ENCODE data around the gene ACAP2. TPM values are rescaled to one million over a fixed set of nuclear protein-coding genes. Genes with fewer than 3 reads are reported as not detected.
"Not testable (repeated sequence)": the region's sequence is repeated elsewhere in the genome, so short reads cannot be mapped to it uniquely, and the experiment has no call there.

Gene ACAP2
- total and polyA plus RNA-seq, 10 donors, result 11.2 to 127 (median 97.9) TPM

- Histone ChIP-seq H3K4me3 (no peak overlapping the region), H3K27me3 (replicated peaks in 1 of 7) (no peaks in the 10 kb centered on the region), H3K4me1 (no peaks in the 10 kb centered on the region), H3K36me3 (peaks cover 0 to 100% (median 68%) of the 10 kb centered on the region in 6 donors), H3K9me3 (no peaks in the 10 kb centered on the region), H3K27ac (no peak overlapping the region)
- intact Hi-C loops (cut with DNase I; ENCODE audit: low total_unique reads), result no loop called here
- no peak for DNase-seq
- TF ChIP-seq POLR2AphosphoS5 (IDR thresholded peaks at IDR 0.05) (no peak), CTCF (IDR thresholded peaks at IDR 0.05 in 8 of 11, conservative IDR thresholded peaks at IDR 0.05 in 3 of 11) (no peak), POLR2A (IDR thresholded peaks at IDR 0.05) (no peak)
These were observed 145.4 kb downstream of the ACAP2 start for GRCh38 chr3:195297446-195297845.

GRCh38 chr3:195296662-195297061 is 146.2 kb downstream of the ACAP2 start:
- H3K4me3 ChIP-seq, result no peak overlapping the region
- no peaks in the 10 kb centered on the region for H3K9me3 ChIP-seq
- WGBS, 5 donors, result 96 to 98% (median 98%) methylated on average over 1 of the region's 1 CpG
- H3K36me3 ChIP-seq, result peaks cover 0 to 100% (median 69%) of the 10 kb centered on the region in 6 donors
- H3K27ac ChIP-seq, result no peak overlapping the region
- H3K4me1 ChIP-seq, result no peaks in the 10 kb centered on the region
- no peaks in the 10 kb centered on the region for H3K27me3 ChIP-seq (replicated peaks in 1 of 7)
- no peak for DNase-seq
- TF ChIP-seq CTCF (IDR thresholded peaks at IDR 0.05 in 8 of 11, conservative IDR thresholded peaks at IDR 0.05 in 3 of 11) (no peak), POLR2A (IDR thresholded peaks at IDR 0.05) (no peak), POLR2AphosphoS5 (IDR thresholded peaks at IDR 0.05) (no peak)
- intact Hi-C loops (cut with DNase I; ENCODE audit: low total_unique reads), result no loop called here

GRCh38 chr3:195291121-195291520 is 151.7 kb downstream of the ACAP2 start:
- WGBS, 5 donors, result 95 to 98% (median 98%) methylated on average over 1 of the region's 1 CpG
- Histone ChIP-seq H3K9me3 (no peaks in the 10 kb centered on the region), H3K27me3 (replicated peaks in 1 of 7) (no peaks in the 10 kb centered on the region), H3K36me3 (peaks cover 0 to 100% (median 83%) of the 10 kb centered on the region in 6 donors), H3K4me3 (no peak overlapping the region), H3K4me1 (no peaks in the 10 kb centered on the region), H3K27ac (no peak overlapping the region)
- intact Hi-C loops (cut with DNase I; ENCODE audit: low total_unique reads), result no loop called here
- no peak for TF ChIP-seq POLR2AphosphoS5 (IDR thresholded peaks at IDR 0.05)
- no peak for TF ChIP-seq POLR2A (IDR thresholded peaks at IDR 0.05)
- no peak for DNase-seq

GRCh38 chr3:195290643-195291042 is 152.2 kb downstream of the ACAP2 start:
- H3K4me1 ChIP-seq; H3K4me3 ChIP-seq; H3K9me3 ChIP-seq; H3K27me3 ChIP-seq (replicated peaks in 1 of 7); H3K27ac ChIP-seq; DNase-seq; intact Hi-C loops (cut with DNase I; ENCODE audit: low total_unique reads): not testable (repeated sequence)
- WGBS, 5 donors, result 94 to 97% (median 95%) methylated on average over 5 of the region's 5 CpGs
- peaks cover 0 to 100% (median 87%) of the 10 kb centered on the region in 6 donors for H3K36me3 ChIP-seq

- H3K4me3 ChIP-seq, result no peak overlapping the region
- no peak overlapping the region for H3K27ac ChIP-seq
- no peaks in the 10 kb centered on the region for H3K9me3 ChIP-seq
- no peaks in the 10 kb centered on the region for H3K4me1 ChIP-seq
- no peaks in the 10 kb centered on the region for H3K27me3 ChIP-seq (replicated peaks in 1 of 7)
- H3K36me3 ChIP-seq, result peaks cover 0 to 100% (median 75%) of the 10 kb centered on the region in 6 donors
- 65 to 80% (median 67%) methylated on average over 4 of the region's 4 CpGs for WGBS, 5 donors
- DNase-seq, result no peak
- TF ChIP-seq POLR2A (IDR thresholded peaks at IDR 0.05), result no peak
- no peak for TF ChIP-seq CTCF (IDR thresholded peaks at IDR 0.05 in 8 of 11, conservative IDR thresholded peaks at IDR 0.05 in 3 of 11)
- TF ChIP-seq POLR2AphosphoS5 (IDR thresholded peaks at IDR 0.05), result no peak
- intact Hi-C loops (cut with DNase I; ENCODE audit: low total_unique reads), result no loop called here
These were observed 156.5 kb downstream of the ACAP2 start for GRCh38 chr3:195286115-195286872.

Data from spleen (tissue), 11 donors.